Keratinocyte (primary cell): Measurements from ENCODE around the gene SPG7. TPM values are rescaled to one million over a fixed set of nuclear protein-coding genes. Genes with fewer than 3 reads are reported as not detected.

Experiments used
- DNase-seq: peaks from one replicate; pipeline ENCODE4 v3.0.0-alpha.2; 2011; ENCODE audit warnings: low read depth, missing footprints, low spot score
- FAIRE-seq: peaks from 2 replicates; lab custom pipeline; 2011; peaks lifted over from hg19 to GRCh38; lab: Jason Lieb, UNC
- H2AFZ ChIP-seq: 2 replicates; pipeline ENCODE4 v1.6.0; 2012; ENCODE audit warnings: low read length, control low read depth, inconsistent platforms; ENCODE audit not compliant: control insufficient read depth
- H3K27ac ChIP-seq: 2 replicates; pipeline ENCODE4 v1.5.1; 2011; ENCODE audit warnings: low read length; ENCODE audit not compliant: control insufficient read depth, insufficient read depth
- H3K27me3 ChIP-seq: 3 replicates; pipeline ENCODE4 v1.6.0; 2011; ENCODE audit warnings: low read length; ENCODE audit not compliant: control insufficient read depth, insufficient read depth; ENCODE audit errors: extremely low read depth
- H3K36me3 ChIP-seq, 2 experiments: 2 replicates in 1 of 2; 3 replicates in 1 of 2; pipeline ENCODE4 v1.5.1; 2011; ENCODE audit warnings: low read length in 2 of 2, mild to moderate bottlenecking in 1 of 2; ENCODE audit not compliant: control insufficient read depth in 2 of 2, insufficient read depth in 2 of 2; ENCODE audit errors: extremely low read depth in 1 of 2
- H3K4me1 ChIP-seq: 3 replicates; pipeline ENCODE4 v1.5.1; 2011; ENCODE audit warnings: low read length; ENCODE audit not compliant: control insufficient read depth, insufficient read depth; ENCODE audit errors: extremely low read depth
- H3K4me2 ChIP-seq: 3 replicates; pipeline ENCODE4 v1.6.0; 2011; ENCODE audit warnings: low read depth, low read length; ENCODE audit not compliant: control insufficient read depth, insufficient read depth; ENCODE audit errors: extremely low read depth
- H3K4me3 ChIP-seq, 3 experiments: fragments of 200-600 bp in 1 of 3; sonication (generic) in 1 of 3; 2 replicates in 2 of 3; 3 replicates in 1 of 3; pipeline ENCODE4 v1.5.1; 2011 to 2016; ENCODE audit warnings: low read length in 3 of 3, mild to moderate bottlenecking in 3 of 3, control low read depth in 2 of 3, inconsistent platforms in 1 of 3, low read depth in 1 of 3, mixed read lengths in 1 of 3, mixed run types in 1 of 3, moderate library complexity in 1 of 3; ENCODE audit not compliant: control insufficient read depth in 2 of 3, insufficient read depth in 2 of 3; ENCODE audit errors: extremely low read depth in 1 of 3
- H3K79me2 ChIP-seq: 2 replicates; pipeline ENCODE4 v1.6.0; 2012; ENCODE audit warnings: low read length; ENCODE audit not compliant: control insufficient read depth, insufficient read depth
- H3K9ac ChIP-seq: 3 replicates; pipeline ENCODE4 v1.6.0; 2011; ENCODE audit warnings: low read length; ENCODE audit not compliant: control insufficient read depth, insufficient read depth; ENCODE audit errors: extremely low read depth
- H3K9me1 ChIP-seq: 3 replicates; pipeline ENCODE4 v1.6.0; 2011; ENCODE audit warnings: low read length; ENCODE audit not compliant: control insufficient read depth, insufficient read depth; ENCODE audit errors: extremely low read depth
- H3K9me3 ChIP-seq: 2 replicates; pipeline ENCODE4 v1.5.1; 2012; ENCODE audit warnings: low read depth, low read length; ENCODE audit not compliant: control insufficient read depth
- H4K20me1 ChIP-seq: 3 replicates; pipeline ENCODE4 v1.6.0; 2011; ENCODE audit warnings: low read length; ENCODE audit not compliant: control insufficient read depth, insufficient read depth; ENCODE audit errors: extremely low read depth
- EZH2 ChIP-seq: IDR thresholded peaks from one replicate; pipeline ENCODE4 v1.6.1; 2012; ENCODE audit warnings: inconsistent platforms, mild to moderate bottlenecking, low read length, moderate library complexity
- dilution Hi-C: fragments of 300-500 bp; cut with MboI; formaldehyde crosslinking; loops from one replicate; pipeline ENCODE4 v1.7.0; 2020; ENCODE audit warnings: low sequenced_read_pairs; ENCODE audit not compliant: extremely low pct_ligation_motif_present
- polyA plus RNA-seq, 5 experiments: library from polyadenylated mRNA; depleted of rRNA in 3 of 5; stranded (reverse) in 3 of 5; stranded (forward) in 1 of 5; unstranded in 1 of 5; fragments of >200 nt; gene quantifications; 1 replicate in 1 of 5; 2 replicates in 3 of 5; 3 replicates in 1 of 5; pipeline versions ENCODE4 v1.2.1 to v1.2.3, GENCODE V29; 2011 to 2012; ENCODE audit warnings: missing spikeins in 2 of 5, low read depth in 1 of 5, low replicate concordance in 1 of 5
- TF ChIP-seq, protein P1 (sequence below), 3 experiments: IDR thresholded peaks in 1 of 3; conservative IDR thresholded peaks in 1 of 3; optimal IDR thresholded peaks in 1 of 3; 2 replicates in 2 of 3; 3 replicates in 1 of 3; pipeline versions ENCODE3 to v1.5.1; 2011; ENCODE audit warnings: low read length in 3 of 3, mild to moderate bottlenecking in 3 of 3, moderate library complexity in 2 of 3, control low read depth in 1 of 3, inconsistent platforms in 1 of 3; ENCODE audit not compliant: insufficient read depth in 2 of 3; ENCODE audit errors: extremely low read depth in 1 of 3

The SPG7 gene
- polyA plus RNA-seq, 1 donor (not counting 4 experiments of a cell fraction or from before 2014, with no cell fraction given): 45.2 TPM

DNA sequence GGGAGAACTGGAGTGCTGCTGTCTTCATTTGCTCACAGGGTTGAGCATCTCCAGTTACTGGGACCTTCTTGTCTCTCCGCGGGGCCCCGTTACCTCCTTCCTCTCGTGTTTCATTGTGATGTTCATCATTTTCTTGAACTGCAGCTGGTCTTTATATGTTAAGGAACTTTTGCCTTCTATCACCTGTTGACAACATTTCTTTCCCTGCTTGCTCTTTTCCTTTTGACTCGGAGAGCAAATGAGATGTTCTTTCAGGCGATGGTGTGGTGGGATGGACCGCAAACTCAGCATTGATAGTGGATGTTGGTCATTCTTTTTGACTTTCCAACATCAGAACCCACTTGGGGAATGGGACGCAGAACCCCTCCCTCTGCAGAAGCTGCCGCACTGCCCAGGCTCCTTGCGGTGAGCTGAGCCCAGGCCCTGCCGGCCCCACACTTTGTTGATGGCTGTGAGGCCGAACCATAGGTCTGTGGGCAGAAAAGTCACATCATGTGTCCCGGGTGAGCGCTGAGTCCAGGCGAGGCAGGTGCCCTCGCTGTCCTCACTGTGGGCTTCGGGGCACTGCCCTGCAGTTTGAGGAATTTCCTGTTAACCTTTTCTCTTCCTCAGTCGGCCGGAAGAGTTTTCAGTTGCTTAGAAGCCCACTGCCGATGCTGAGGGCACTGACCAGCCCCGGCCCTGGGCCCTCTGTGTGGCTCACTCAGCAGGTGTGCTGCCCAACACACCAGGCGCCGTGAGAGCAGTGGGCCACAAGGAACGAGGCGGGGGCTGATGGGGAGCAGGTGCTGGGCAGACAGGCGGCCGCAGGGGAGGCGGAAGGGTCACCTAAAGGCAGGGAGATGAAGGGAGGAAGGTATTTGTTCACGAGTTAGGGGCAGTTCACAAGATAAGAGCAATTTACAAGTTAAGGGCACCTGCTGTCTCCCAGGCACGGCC is 59.7 kb downstream of the SPG7 start:
- no peak overlapping the region for H3K4me3 ChIP-seq
- peaks cover 36% of the 10 kb centered on the region for H3K4me1 ChIP-seq
- no peaks in the 10 kb centered on the region for H3K9me3 ChIP-seq
- H4K20me1 ChIP-seq: peaks cover 33% of the 10 kb centered on the region
- peaks cover 10 to 20% of the 10 kb centered on the region in 2 experiments for H3K36me3 ChIP-seq
- H3K27ac ChIP-seq: no peak overlapping the region
- TF ChIP-seq, protein P1, sequence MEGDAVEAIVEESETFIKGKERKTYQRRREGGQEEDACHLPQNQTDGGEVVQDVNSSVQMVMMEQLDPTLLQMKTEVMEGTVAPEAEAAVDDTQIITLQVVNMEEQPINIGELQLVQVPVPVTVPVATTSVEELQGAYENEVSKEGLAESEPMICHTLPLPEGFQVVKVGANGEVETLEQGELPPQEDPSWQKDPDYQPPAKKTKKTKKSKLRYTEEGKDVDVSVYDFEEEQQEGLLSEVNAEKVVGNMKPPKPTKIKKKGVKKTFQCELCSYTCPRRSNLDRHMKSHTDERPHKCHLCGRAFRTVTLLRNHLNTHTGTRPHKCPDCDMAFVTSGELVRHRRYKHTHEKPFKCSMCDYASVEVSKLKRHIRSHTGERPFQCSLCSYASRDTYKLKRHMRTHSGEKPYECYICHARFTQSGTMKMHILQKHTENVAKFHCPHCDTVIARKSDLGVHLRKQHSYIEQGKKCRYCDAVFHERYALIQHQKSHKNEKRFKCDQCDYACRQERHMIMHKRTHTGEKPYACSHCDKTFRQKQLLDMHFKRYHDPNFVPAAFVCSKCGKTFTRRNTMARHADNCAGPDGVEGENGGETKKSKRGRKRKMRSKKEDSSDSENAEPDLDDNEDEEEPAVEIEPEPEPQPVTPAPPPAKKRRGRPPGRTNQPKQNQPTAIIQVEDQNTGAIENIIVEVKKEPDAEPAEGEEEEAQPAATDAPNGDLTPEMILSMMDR (optimal IDR thresholded peaks at IDR 0.05 in 1 of 3, IDR thresholded peaks at IDR 0.05 in 1 of 3, conservative IDR thresholded peaks at IDR 0.05 in 1 of 3; ENCODE audit: extremely low read depth in 1 of 3, insufficient read depth in 2 of 3, low read length in 3 of 3): no peak
- no peak for TF ChIP-seq EZH2
- H3K79me2 ChIP-seq: peaks cover 15% of the 10 kb centered on the region
- H3K27me3 ChIP-seq: peaks cover 19% of the 10 kb centered on the region
- H3K9ac ChIP-seq: no peak overlapping the region
- dilution Hi-C loops: no loop called here
- no peak overlapping the region for H3K4me2 ChIP-seq
- H2AFZ ChIP-seq: no peak overlapping the region
- FAIRE-seq (no peak), DNase-seq (no peak)
- H3K9me1 ChIP-seq: peaks cover 9% of the 10 kb centered on the region

DNA sequence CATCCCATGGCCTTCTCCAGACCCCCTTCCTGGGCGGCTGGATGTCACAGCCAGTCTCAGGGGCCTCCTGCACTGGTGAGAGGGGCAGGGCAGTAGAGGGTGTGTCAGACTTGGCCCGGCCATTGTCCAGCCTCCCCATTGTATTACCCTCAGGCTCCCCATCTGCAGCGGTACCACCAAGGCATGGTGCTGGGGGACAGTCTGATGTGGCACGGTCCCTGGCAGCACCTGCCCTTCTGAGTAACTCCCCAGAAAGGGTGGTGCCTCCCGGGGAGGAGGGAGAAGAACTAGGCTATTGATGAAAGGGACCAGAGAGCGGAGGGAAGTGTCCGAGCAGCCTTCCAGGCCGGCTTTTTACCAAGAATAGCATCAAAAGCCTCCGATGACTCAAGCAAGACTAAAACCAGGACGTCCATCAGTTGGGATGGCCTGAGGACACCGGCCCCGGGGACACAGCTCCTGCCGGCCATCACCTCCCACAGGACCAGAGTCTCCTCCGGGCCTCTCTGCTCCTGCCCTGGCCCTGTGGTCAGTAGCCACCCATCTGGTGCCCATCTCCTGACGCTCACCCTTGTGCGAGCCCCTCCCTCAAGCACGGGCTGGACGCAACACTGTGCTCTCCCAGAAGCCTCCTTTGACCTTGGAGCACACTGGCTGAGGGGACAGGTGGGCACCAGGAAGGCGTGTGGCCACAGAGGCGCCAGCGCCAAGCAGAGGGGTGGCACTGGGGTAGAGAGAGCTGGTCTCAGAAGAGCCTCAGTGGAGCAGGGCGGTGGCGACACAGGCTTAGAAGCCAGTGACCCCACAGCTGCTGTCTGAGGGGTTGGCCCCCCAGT is 61.5 kb downstream of the SPG7 start:
- dilution Hi-C loops: no loop called here
- peaks cover 0 to 3% of the 10 kb centered on the region in 2 experiments for H3K36me3 ChIP-seq
- H3K9me1 ChIP-seq: no peaks in the 10 kb centered on the region
- H3K4me1 ChIP-seq: peaks cover 18% of the 10 kb centered on the region
- no peak overlapping the region for H2AFZ ChIP-seq
- FAIRE-seq (no peak), DNase-seq (no peak)
- H3K27ac ChIP-seq: no peak overlapping the region
- H4K20me1 ChIP-seq: peaks cover 15% of the 10 kb centered on the region
- peaks cover 20% of the 10 kb centered on the region for H3K27me3 ChIP-seq
- no peak overlapping the region for H3K4me2 ChIP-seq
- no peak overlapping the region for H3K4me3 ChIP-seq
- H3K9ac ChIP-seq: no peak overlapping the region
- H3K79me2 ChIP-seq: no peaks in the 10 kb centered on the region
- no peaks in the 10 kb centered on the region for H3K9me3 ChIP-seq
- TF ChIP-seq, protein P1 (optimal IDR thresholded peaks at IDR 0.05 in 1 of 3, IDR thresholded peaks at IDR 0.05 in 1 of 3, conservative IDR thresholded peaks at IDR 0.05 in 1 of 3; ENCODE audit: extremely low read depth in 1 of 3, insufficient read depth in 2 of 3, low read length in 3 of 3): no peak
- TF ChIP-seq EZH2: no peak
